LNCAP (cell line): ENCODE results near the gene ADAM8.

Experiments used
- TF ChIP-seq, protein P1 (sequence below): fragments of 450-650 bp; IDR thresholded peaks from 2 replicates; pipeline ENCODE4 v1.5.1; 2017; ENCODE audit warnings: mild to moderate bottlenecking

ADAM8 gene

DNA sequence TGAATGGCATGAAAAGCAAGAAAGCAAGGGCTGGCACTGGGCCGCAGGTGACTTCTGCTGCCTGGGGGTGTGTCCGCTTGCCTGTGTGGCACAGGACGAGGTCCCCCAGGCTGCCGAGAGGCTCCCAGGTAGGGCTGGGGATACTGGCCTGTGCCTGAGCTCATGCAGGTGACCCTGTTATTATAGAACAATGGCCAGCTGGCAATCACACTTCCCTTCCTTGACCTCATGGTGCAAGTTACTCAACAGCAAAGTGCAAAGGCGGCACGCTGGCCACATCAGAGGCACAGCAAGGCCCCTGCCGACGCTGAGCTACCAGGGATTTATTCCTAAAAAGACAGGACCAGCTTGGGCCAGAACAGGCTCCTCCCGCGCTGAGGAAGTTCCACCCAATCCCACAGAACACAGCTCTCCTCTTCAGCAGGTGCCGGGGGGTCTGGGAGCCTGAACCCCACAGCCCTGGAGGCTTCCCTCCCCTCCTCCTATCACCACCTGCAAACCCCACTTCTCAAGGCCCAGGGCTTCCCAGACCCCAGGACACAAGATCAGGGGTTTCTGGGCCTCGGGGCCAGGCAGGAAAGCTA is 1.4 kb upstream of the ADAM8 start:
- TF ChIP-seq, protein P1, sequence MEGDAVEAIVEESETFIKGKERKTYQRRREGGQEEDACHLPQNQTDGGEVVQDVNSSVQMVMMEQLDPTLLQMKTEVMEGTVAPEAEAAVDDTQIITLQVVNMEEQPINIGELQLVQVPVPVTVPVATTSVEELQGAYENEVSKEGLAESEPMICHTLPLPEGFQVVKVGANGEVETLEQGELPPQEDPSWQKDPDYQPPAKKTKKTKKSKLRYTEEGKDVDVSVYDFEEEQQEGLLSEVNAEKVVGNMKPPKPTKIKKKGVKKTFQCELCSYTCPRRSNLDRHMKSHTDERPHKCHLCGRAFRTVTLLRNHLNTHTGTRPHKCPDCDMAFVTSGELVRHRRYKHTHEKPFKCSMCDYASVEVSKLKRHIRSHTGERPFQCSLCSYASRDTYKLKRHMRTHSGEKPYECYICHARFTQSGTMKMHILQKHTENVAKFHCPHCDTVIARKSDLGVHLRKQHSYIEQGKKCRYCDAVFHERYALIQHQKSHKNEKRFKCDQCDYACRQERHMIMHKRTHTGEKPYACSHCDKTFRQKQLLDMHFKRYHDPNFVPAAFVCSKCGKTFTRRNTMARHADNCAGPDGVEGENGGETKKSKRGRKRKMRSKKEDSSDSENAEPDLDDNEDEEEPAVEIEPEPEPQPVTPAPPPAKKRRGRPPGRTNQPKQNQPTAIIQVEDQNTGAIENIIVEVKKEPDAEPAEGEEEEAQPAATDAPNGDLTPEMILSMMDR, result no peak

DNA sequence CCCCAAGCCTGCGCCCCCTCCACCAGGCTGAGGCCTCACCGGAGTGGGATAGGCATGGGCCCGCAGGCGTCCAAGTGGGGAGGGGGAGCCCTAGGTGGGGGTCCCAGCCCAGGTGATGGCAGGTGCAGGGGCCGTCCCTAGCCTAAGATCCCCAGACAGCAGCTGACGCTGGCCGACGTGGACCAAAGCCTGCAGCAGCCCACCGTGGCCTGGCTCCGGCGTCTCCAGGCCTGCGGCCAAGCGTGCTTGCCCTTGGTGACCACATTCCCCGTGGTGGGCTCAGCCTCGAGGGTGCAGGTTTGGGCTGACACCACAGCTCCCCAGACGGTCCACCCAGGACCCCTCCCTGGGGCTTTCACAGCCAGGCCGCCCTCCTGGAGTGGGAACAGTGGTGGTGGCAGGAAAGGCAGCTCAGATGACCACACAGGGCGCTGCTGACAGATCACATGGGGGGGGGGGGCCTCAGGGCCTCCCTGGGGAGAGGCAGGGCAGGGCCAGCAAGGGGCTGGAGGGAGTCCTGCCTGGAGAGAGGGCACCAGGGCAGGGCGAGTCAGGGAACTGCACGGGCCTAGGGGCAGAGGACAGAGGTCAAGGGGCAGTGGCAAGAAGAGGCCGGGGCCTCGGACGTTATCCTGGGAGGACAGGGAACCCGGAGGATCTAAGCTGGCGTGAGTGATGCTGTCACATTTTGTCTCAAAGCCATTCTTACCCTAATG is 767 bp upstream of the ADAM8 start:
- TF ChIP-seq, protein P1, result no peak

DNA sequence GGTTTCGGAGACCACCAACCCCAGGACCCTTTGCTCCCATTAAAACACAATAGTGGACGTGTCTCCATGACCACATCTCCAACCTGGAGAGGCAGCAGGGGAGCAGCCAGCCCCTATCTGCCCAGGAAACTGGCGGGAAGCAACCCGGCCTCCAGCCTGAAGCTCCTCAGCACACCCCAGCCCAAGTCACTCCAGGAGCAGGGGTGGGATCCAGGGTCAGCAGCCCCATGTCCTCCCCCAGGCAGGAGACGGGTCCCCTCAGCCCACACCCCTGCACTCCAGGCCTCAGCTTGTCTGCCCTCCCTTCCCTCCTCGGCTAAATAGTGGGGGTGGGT is 601 bp downstream of the ADAM8 start:
- TF ChIP-seq, protein P1, result no peak

DNA sequence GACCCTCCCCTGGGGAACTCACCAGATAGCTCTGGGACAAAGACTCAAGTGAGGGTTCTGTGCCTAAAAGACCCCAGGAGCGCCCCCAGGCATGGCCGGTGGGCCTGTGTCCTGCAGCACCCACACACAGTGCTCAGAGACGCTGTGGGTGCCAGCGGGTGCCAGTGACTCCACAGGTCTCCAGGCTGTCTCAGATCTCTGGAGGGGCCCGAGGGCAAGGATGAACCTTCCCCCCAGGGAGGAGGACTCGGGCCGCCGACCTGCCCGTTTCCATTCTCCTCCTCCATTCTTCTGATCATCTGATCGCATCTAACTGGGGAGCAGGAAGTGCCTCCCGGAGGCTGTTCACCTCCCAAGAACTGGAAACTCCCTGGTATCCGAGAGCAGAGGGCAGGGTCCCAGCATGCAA is 980 bp downstream of the ADAM8 start:
- TF ChIP-seq, protein P1, result no peak

DNA sequence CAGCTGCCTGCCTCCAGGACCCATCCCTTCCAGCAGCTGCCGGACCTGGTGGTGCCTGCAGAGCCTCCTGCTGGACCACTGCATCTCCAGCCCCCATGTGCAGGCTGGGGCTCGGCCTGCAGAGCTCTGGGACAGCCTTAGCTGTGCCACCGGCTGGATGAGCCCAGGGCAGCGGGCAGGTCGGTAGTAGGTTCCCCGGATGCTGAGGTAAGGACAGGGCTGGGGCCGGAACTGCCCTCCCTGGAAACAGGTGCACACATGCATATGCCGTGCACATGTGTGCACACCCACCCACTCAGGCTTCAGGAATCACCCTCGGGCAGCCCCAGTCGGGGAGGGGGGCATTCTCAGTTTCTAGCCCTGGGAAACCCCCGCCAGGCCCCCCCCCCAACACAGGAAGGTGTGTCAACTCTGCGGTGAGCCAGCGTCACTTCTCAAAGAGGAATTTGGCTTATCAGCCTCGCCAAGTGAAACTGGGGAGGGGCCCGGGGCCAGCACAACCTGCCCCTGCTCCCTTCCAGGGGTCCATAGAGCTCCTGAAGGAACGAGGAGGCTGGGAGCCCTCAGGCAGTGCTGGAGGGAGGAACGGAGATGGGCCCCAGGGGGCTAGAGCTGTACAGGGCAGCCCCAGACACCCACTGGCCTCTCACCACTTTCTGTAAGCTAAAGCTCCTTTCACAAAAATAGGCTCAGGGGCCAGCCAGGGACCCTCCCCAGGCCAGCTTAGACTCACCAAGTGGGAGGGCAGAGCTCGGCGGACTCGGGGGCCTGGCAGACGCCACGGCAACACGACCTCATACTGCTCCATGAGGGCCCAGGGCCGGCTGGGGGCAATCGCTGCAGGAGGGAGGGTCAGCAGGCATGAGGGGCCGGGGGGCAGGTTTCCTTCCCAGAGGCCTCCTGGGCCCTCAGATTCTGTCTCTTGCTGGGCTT is 1.7 kb downstream of the ADAM8 start:
- TF ChIP-seq, protein P1, result no peak

DNA sequence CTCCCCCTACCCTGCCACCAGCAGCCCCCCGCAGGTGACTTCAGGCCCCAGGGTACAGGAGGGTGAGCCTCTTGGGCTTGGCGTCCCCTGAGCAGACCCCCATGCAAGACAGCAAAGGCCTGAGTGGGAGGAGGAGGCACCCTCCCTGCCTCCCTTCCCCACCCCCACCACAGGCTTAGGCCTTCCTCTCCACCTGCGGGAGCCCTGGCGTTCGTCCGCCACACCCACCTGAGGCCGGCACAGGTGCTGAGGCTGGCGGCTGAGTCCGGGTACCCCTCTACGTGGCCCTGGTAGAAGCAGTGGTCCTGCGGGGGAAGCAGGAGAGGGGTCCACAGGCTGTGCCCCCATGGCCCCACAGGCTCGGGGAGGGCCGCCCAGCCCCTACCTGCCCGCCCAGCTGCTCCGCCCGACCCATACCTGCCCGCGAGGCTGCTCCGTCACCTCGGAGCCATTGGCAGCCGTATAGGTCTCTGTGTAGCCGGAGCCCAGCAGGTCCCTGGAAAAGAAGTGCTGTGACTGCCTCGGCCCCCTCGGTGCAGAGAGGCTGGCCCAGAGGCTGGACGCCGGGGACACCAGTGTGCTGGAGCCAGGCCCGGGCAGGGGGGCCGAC is 3.0 kb downstream of the ADAM8 start:
- TF ChIP-seq, protein P1, result no peak

DNA sequence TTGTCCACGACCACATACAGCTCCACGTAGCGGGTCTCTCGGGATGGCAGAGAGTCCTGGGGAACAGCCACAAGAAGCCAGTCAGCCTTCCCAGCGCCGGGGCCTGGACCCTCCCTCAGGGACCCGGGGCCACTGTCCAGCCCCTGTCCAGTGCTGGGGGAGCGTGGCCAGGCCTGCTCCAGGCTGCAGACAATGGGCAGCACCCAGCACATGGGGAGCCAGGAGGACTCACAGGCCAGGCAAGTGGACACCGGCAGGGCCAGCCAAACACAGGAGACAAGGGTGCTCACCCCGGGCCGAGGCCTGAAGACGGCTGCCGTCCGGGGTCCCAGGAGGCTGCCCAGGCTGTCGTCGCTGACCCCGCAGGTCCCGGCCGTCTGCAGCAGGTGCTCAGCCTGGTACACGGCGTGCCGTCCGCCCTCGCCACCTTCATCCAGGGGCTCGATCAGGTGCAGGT is 3.7 kb downstream of the ADAM8 start:
- TF ChIP-seq, protein P1, result no peak
